Mesenchymal stem cell (in vitro differentiated cells and primary cell): ENCODE data around the gene GCLM.

Experiments used
- DNase-seq: peaks from one replicate; pipeline ENCODE4 v3.0.0-alpha.2; 2013
- H2AFZ ChIP-seq: one replicate; pipeline ENCODE4 v1.6.1; 2013; ENCODE audit warnings: low read depth, mild to moderate bottlenecking, control low read depth, inconsistent platforms, low read length, moderate library complexity
- H2AK5ac ChIP-seq: 2 replicates; pipeline ENCODE4 v1.6.1; 2013; ENCODE audit warnings: low read length, moderate library complexity, mild to moderate bottlenecking, inconsistent platforms; ENCODE audit not compliant: severe bottlenecking
- H2BK120ac ChIP-seq: one replicate; pipeline ENCODE4 v1.6.1; 2013; ENCODE audit warnings: low read depth, mild to moderate bottlenecking, inconsistent platforms, low read length, moderate library complexity
- H2BK12ac ChIP-seq, 2 experiments: one replicate each; pipeline ENCODE4 v1.6.1; 2013; ENCODE audit warnings: inconsistent platforms in 2 of 2, low read length in 2 of 2, mild to moderate bottlenecking in 2 of 2, moderate library complexity in 2 of 2, control low read depth in 1 of 2
- H2BK15ac ChIP-seq: one replicate; pipeline ENCODE4 v1.6.1; 2013; ENCODE audit warnings: mild to moderate bottlenecking, low read depth, inconsistent platforms; ENCODE audit not compliant: poor library complexity, severe bottlenecking
- H2BK5ac ChIP-seq: 2 replicates; pipeline ENCODE4 v1.6.1; 2013; ENCODE audit warnings: low read depth, mild to moderate bottlenecking, low read length, control low read depth, inconsistent platforms; ENCODE audit not compliant: poor library complexity, severe bottlenecking
- H3K14ac ChIP-seq, 2 experiments: one replicate each; pipeline ENCODE4 v1.6.1; 2013; ENCODE audit warnings: inconsistent platforms in 2 of 2, low read length in 2 of 2, control low read depth in 1 of 2, mild to moderate bottlenecking in 1 of 2, moderate library complexity in 1 of 2
- H3K18ac ChIP-seq, 2 experiments: one replicate each; pipeline ENCODE4 v1.6.1; 2013; ENCODE audit warnings: inconsistent platforms in 2 of 2, low read length in 2 of 2, control low read depth in 1 of 2, low read depth in 1 of 2, mild to moderate bottlenecking in 1 of 2
- H3K23ac ChIP-seq, 2 experiments: one replicate each; pipeline ENCODE4 v1.6.1; 2013; ENCODE audit warnings: inconsistent platforms in 2 of 2, low read length in 2 of 2, mild to moderate bottlenecking in 2 of 2, moderate library complexity in 2 of 2, control low read depth in 1 of 2
- H3K27ac ChIP-seq: 2 replicates; pipeline ENCODE4 v1.5.1; 2013; ENCODE audit warnings: mild to moderate bottlenecking, moderate library complexity, low read length, control low read depth, inconsistent platforms; ENCODE audit not compliant: poor library complexity, severe bottlenecking
- H3K27me3 ChIP-seq, 2 experiments: 2 replicates each; pipeline versions ENCODE4 v1.6.1 to v1.7.0; 2013; ENCODE audit warnings: low read length in 2 of 2, mild to moderate bottlenecking in 2 of 2, moderate library complexity in 2 of 2, control low read depth in 1 of 2, inconsistent platforms in 1 of 2; ENCODE audit not compliant: control insufficient read depth in 1 of 2, insufficient read depth in 1 of 2
- H3K36me3 ChIP-seq, 2 experiments: 2 replicates each; pipeline versions ENCODE4 v1.6.1 to v1.7.0; 2013; ENCODE audit warnings: low read length in 2 of 2, control low read depth in 1 of 2, inconsistent platforms in 1 of 2, low read depth in 1 of 2, mild to moderate bottlenecking in 1 of 2; ENCODE audit not compliant: insufficient read depth in 2 of 2, control insufficient read depth in 1 of 2
- H3K4ac ChIP-seq, 2 experiments: one replicate each; pipeline ENCODE4 v1.6.1; 2013; ENCODE audit warnings: inconsistent platforms in 2 of 2, low read length in 2 of 2, mild to moderate bottlenecking in 2 of 2, moderate library complexity in 2 of 2, control low read depth in 1 of 2, low read depth in 1 of 2
- H3K4me1 ChIP-seq: 2 replicates; pipeline ENCODE4 v1.6.1; 2013; ENCODE audit warnings: low read depth, low read length, control low read depth; ENCODE audit not compliant: control insufficient read depth, insufficient read depth
- H3K4me2 ChIP-seq: 2 replicates; pipeline ENCODE4 v1.6.1; 2013; ENCODE audit warnings: low read length, mild to moderate bottlenecking, inconsistent platforms; ENCODE audit not compliant: poor library complexity, severe bottlenecking
- H3K4me3 ChIP-seq, 2 experiments: 2 replicates each; pipeline versions ENCODE4 v1.5.1 to v1.7.0; 2013; ENCODE audit warnings: low read length in 2 of 2, mild to moderate bottlenecking in 2 of 2, control low read depth in 1 of 2, low read depth in 1 of 2; ENCODE audit not compliant: insufficient read depth in 1 of 2
- H3K79me1 ChIP-seq: replicated peaks from 2 replicates; pipeline ENCODE4 v1.6.1; 2013; ENCODE audit warnings: mild to moderate bottlenecking, control low read depth, low read length, inconsistent platforms; ENCODE audit not compliant: poor library complexity, severe bottlenecking
- H3K9ac ChIP-seq: 2 replicates; pipeline ENCODE4 v1.7.0; 2013; ENCODE audit warnings: mild to moderate bottlenecking, low read length, moderate library complexity
- H3K9me3 ChIP-seq: 2 replicates; pipeline ENCODE4 v1.7.0; 2013; ENCODE audit warnings: mild to moderate bottlenecking, low read length; ENCODE audit not compliant: control insufficient read depth
- H4K8ac ChIP-seq: one replicate; pipeline ENCODE4 v1.6.1; 2013; ENCODE audit warnings: inconsistent platforms, mild to moderate bottlenecking, low read length, moderate library complexity
- H4K91ac ChIP-seq: one replicate; pipeline ENCODE4 v1.6.1; 2013; ENCODE audit warnings: mild to moderate bottlenecking, low read length, inconsistent platforms
- WGBS: methylation state at CpG from one replicate; pipeline ENCODE4 v1.1.7; 2013; ENCODE audit warnings: mixed read lengths; 5-methylcytosine and 5-hydroxymethylcytosine counted together

Gene GCLM

GRCh38 chr1:93878889-93879586 is 30.2 kb downstream of the GCLM start, which contains the start of gene DNTTIP2:
Gene DNTTIP2 (minus strand): TSS chr1:93879206. CDS start chr1:93879148, 58 bp downstream.
- Histone ChIP-seq H3K9me3 (no peaks in the 10 kb centered on the region), H2BK5ac (peak within 1 kb of the TSS; percentile 91), H3K4ac (peak within 1 kb of the TSS; percentile 92 to 95), H2BK12ac (no peak within 1 kb of the TSS), H3K23ac (peak within 1 kb of the TSS in 1 of 2 experiments; percentile 96), H2AFZ (peak within 1 kb of the TSS; percentile 96), H3K18ac (peak within 1 kb of the TSS; percentile 94 to 99), H2AK5ac (peak within 1 kb of the TSS; percentile 99), H3K14ac (peak within 1 kb of the TSS in 1 of 2 experiments; percentile 80), H3K79me1 (peaks cover 8% of the 10 kb centered on the region), H3K27ac (peak within 1 kb of the TSS; percentile 94), H3K27me3 (no peaks in the 10 kb centered on the region), H2BK120ac (peak within 1 kb of the TSS; percentile 61), H3K9ac (peak within 1 kb of the TSS; percentile 99), H3K4me1 (peaks cover 1% of the 10 kb centered on the region), H3K4me3 (peak within 1 kb of the TSS; percentile 98 to 99), H3K4me2 (peak within 1 kb of the TSS; percentile 99), H4K8ac (peak within 1 kb of the TSS; percentile 100), H2BK15ac (peak within 1 kb of the TSS; percentile 12), H3K36me3 (peaks cover 5 to 53% of the 10 kb centered on the region in 2 experiments), H4K91ac (peak within 1 kb of the TSS; percentile 95)
- WGBS, result 5% methylated on average over 50 of the region's 50 CpGs
- DNase-seq, result peak; percentile 93

- Histone ChIP-seq H3K27ac (peak overlapping the region; percentile 72), H4K91ac (peak overlapping the region; percentile 39), H3K36me3 (peaks cover 5 to 55% of the 10 kb centered on the region in 2 experiments), H2BK5ac (no peak overlapping the region), H3K27me3 (no peaks in the 10 kb centered on the region), H2BK12ac (no peak overlapping the region), H3K14ac (no peak overlapping the region), H3K4me3 (peak overlapping the region; percentile 98 to 99), H2AK5ac (no peak overlapping the region), H3K4ac (peak overlapping the region in 1 of 2 experiments; percentile 95), H3K4me1 (peaks cover 1% of the 10 kb centered on the region), H3K23ac (no peak overlapping the region), H2BK120ac (peak overlapping the region; percentile 34), H3K18ac (peak overlapping the region; percentile 86 to 98), H2BK15ac (no peak overlapping the region), H3K9ac (peak overlapping the region; percentile 99), H3K9me3 (no peaks in the 10 kb centered on the region), H3K79me1 (peaks cover 10% of the 10 kb centered on the region), H4K8ac (peak overlapping the region; percentile 99), H2AFZ (no peak overlapping the region), H3K4me2 (peak overlapping the region; percentile 99)
- WGBS, result under 1% methylated on average over 13 of the region's 20 CpGs
- DNase-seq, result peak; percentile 61
These were observed 30.7 kb downstream of the GCLM start for GRCh38 chr1:93878501-93878888.

GRCh38 chr1:93877529-93877928 is 31.7 kb downstream of the GCLM start:
- no peak overlapping the region for H3K4me2 ChIP-seq
- H3K79me1 ChIP-seq, result peaks cover 14% of the 10 kb centered on the region
- H3K4me1 ChIP-seq, result peaks cover 1% of the 10 kb centered on the region
- H3K4me3 ChIP-seq, result peak overlapping the region in 1 of 2 experiments; percentile 99
- H2AK5ac ChIP-seq, result no peak overlapping the region
- no peak overlapping the region for H2BK120ac ChIP-seq
- no peaks in the 10 kb centered on the region for H3K9me3 ChIP-seq
- H3K4ac ChIP-seq, result no peak overlapping the region
- H3K23ac ChIP-seq, result no peak overlapping the region
- no peak overlapping the region for H4K91ac ChIP-seq
- no peak overlapping the region for H3K18ac ChIP-seq
- peaks cover 9 to 58% of the 10 kb centered on the region in 2 experiments for H3K36me3 ChIP-seq
- no peak for DNase-seq
- H3K14ac ChIP-seq, result no peak overlapping the region
- H2BK12ac ChIP-seq, result no peak overlapping the region
- no peak overlapping the region for H2BK5ac ChIP-seq
- H3K27ac ChIP-seq, result no peak overlapping the region
- H3K27me3 ChIP-seq, result no peaks in the 10 kb centered on the region
- no peak overlapping the region for H2BK15ac ChIP-seq
- peak overlapping the region; percentile 99 for H3K9ac ChIP-seq
- H2AFZ ChIP-seq, result no peak overlapping the region
- H4K8ac ChIP-seq, result no peak overlapping the region
- WGBS, result 100% methylated on average over 4 of the region's 4 CpGs

GRCh38 chr1:93876244-93876643 is 33.0 kb downstream of the GCLM start:
- H2BK15ac ChIP-seq, result no peak overlapping the region
- H4K91ac ChIP-seq, result no peak overlapping the region
- H2BK120ac ChIP-seq, result no peak overlapping the region
- H3K27me3 ChIP-seq, result no peaks in the 10 kb centered on the region
- no peak overlapping the region for H3K23ac ChIP-seq
- H3K4me3 ChIP-seq, result no peak overlapping the region
- no peak overlapping the region for H3K27ac ChIP-seq
- H3K9me3 ChIP-seq, result no peaks in the 10 kb centered on the region
- no peak overlapping the region for H2AK5ac ChIP-seq
- no peak overlapping the region for H2BK5ac ChIP-seq
- no peak overlapping the region for H3K4me2 ChIP-seq
- H3K79me1 ChIP-seq, result peaks cover 17% of the 10 kb centered on the region
- no peak overlapping the region for H3K4ac ChIP-seq
- no peak overlapping the region for H3K14ac ChIP-seq
- H2BK12ac ChIP-seq, result no peak overlapping the region
- H3K9ac ChIP-seq, result peak overlapping the region; percentile 15
- H3K4me1 ChIP-seq, result peaks cover 1% of the 10 kb centered on the region
- 92% methylated on average over 1 of the region's 1 CpG for WGBS
- DNase-seq, result peak; percentile 12
- no peak overlapping the region for H4K8ac ChIP-seq
- no peak overlapping the region for H2AFZ ChIP-seq
- H3K36me3 ChIP-seq, result peaks cover 9 to 63% of the 10 kb centered on the region in 2 experiments
- no peak overlapping the region for H3K18ac ChIP-seq
